ENCODE measurements around the gene HCAR2.
"Not testable (repeated sequence)": the region's sequence is repeated elsewhere in the genome, so short reads cannot be mapped to it uniquely, and the experiment has no call there.

HCAR2 gene

DNA sequence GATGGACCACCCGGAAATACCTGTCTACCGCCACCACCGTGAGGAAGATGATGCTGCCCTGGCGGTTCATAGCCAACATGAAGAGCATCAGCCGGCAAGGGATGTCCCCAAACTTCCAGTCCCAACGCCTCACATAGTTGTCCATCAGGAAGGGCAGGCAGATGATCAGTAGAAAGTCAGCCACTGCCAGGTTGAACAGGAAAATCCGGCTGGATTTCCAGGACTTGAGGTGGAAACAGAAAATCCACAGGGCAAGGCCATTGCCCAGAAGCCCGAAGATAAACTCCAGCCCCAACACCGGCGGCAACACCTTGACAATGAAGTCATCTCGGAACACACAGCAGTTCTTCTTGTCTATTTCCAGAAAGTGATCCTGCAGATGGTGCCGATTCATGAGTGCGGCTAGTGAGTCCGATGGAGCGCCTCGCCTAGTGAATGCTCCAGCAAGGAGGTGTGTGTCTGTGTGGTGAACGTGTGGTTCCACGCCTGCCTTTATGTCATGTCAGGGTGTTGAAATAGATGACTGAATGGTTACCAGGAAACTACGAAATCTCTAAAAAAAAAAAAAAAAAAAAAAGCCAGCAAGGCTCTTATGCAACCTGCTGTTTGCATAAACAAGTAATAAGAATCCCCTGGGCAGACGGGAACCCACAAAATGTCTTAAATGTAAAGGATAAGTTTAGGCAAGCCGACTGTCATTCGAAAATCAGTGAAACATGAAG is at the start of gene HCAR2:
Gene HCAR2 (minus strand): TSS at position 468 of the 722 bp plus-strand sequence. CDS start 74 bp downstream, at position 394.
- DNase-seq = not testable (repeated sequence)

DNA sequence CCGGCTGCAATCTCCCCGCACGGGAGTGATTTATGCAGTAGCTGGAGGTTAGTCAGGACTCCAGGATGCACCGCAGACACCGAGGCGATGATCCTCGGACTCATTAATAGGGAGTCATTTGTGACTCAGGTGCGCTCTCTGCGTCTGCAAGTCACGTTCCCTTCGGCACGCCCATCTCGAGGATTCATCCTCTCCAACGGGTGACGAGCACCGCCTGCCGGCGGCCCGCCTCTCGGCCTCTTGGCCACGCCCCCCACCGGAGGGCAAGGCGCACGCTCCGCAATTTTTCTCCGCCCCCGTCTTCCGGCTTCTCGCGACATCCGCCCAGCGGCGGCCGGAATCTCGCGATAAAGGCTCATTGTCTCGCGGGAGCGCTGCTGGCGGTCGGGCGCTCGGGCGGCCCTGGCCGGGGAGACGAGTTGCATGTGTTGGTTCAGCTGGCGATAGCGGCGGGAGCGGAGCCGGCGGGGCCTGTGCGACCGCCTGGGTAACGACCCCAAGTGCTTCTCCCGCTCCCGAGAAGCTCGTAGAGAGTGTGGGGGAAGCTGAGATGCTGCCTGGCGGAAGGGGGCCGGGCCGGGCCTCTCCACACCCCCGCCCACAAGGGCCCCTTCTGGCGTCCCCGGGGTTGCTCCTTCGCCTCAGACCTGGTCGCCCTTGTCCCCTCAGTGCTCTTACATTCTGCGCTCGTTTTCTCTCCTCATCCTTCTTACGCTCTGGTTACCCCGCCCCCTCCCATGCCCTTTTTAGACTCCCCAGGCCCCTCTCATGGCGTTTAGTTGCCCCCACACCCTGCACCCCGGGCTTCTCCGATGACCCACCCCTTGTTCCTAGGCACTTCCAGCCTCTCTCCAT is 49.5 kb upstream of the HCAR2 start, which contains the start of gene DENR:
Gene DENR (plus strand): TSS at position 361 of the 855 bp plus-strand sequence. CDS start 878 bp downstream, outside the sequence.
- DNase-seq = peak; percentile 99

DNA sequence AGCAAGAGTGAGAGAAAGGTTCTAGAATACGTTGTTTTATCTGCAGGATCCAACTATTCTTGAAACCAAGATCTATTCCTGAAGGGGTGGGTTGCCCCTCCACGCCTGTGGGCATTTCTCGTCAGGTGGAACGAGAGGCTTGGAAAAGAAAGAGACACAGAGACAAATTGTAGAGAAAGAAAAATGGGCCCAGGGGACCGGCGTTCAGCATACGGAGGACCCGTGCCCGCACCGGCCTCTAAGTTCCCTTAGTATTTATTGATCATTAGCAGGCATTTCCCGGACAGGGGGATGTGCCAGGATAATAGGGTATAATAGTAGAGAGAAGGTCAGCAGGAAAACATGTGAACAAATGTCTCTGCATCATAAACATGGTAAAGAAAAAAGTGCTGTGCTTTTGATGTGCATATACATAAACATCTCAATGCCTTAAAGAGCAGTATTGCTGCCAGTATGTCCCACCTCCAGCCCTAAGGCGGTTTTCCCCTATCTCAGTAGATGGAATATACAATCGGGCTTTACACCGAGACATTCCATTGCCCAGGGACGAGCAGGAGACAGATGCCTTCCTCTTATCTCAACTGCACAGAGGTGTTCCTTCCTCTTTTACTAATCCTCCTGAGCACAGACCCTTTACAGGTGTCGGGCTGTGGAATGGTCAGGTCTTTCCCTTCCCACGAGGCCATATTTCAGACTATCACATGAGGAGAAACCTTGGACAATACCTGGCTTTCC is 47.8 kb upstream of the HCAR2 start:
- DNase-seq = not testable (repeated sequence)

DNA sequence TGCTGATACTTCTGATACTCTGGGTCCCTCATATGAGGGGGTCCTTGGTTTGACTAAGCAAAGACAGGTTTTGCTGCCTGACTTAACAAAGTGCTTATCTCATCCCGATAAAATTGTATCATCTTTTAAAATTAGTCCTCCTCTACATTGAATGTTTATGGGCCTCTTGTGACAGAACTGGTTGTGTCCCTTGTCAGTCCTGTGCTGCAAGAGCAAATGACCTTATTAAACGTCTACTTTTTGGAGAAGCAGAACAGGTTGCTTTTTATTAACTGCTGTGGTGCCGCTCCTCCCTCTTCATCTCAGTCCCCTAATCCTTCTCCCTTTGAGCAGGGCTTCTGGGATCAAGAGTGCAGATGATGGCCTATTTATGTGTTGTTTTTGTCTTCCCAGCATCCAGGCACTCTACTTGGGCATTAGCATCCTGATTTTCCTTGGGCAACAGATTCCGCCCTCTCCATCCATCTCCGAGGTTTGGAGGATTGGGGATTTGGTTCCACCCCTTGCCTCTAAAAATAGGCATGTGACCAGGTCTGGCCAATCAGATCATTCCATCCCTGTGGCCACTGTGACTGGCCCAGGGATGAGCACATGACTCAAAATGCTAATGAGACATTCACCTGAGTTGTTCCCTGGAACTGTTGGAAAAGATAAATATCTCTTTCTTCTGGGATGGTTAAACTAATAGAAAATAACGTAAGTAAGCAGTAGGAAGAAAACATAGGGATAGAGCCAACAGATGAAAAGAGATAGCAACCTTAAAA is 46.6 kb upstream of the HCAR2 start:
- DNase-seq = no peak

DNA sequence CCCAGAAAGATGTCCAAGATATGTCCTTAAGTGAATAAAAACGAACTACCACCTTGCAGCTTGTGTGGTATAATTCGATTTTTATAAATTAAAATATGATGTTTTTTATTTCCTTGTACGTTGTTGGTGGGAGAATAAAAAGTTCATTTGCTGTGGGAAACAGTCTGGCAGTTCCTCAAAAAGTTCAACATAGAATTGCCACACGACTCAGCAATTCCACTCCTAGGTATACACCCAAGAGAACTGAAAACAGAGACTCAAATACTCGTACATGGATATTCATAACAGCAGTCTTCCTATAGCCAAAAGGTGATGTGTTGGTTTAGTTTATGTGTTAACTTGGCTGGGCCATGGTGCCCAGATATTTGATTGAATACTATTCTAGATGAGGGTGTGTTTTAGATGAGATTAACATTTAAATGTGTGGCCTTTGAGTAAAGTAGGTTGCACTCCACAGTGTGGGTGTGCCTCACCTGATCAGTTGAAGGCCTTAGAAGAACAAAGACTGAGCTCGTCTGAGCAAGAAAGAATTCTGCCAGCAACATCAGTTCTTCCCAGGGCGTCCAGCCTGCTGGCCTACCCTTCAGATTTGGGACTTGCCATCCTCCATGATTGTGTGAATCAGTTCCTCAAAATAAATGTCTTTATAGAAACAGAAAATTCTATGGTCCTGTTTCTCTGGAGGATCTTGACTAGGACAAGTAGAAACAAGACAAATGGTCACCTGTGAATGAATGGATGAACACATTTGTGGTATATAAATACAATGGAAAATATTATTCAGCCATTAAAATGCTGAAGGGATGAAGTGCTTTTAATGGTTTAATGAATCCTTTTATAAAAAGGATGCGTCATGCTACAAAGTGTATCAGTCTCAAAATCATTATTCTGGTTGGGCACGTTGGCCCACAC is 44.3 kb upstream of the HCAR2 start:
- no peak for DNase-seq

DNA sequence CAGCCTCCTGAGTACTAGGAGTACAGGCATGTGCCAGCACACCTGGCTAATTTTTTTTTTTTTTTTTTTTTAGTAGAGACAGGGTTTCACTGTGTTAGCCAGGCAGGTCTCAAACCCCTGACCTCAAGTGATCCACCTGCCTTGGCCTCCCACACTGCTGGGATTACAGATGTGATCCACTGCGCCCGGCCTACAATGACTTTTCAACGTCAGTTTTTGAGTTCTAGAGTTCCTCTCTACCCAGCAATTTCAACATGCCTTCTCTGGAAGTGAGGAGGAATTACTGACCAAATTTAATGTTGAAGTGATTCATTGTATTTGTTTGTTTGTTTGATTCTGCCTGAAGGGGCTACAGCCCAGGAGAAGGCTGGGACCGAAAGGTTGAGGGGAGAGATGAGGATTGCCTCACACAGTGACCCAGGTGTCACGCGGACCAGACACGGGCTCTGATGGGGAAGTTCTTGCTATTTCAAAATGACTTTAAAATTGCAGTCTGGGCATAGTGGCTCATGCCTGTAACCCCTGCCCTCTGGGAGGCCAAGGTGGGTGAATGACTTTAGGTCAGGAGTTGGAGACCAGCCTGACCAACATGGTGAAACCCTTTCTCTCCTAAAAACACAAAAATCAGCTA is 40.9 kb upstream of the HCAR2 start:
- no peak for DNase-seq

DNA sequence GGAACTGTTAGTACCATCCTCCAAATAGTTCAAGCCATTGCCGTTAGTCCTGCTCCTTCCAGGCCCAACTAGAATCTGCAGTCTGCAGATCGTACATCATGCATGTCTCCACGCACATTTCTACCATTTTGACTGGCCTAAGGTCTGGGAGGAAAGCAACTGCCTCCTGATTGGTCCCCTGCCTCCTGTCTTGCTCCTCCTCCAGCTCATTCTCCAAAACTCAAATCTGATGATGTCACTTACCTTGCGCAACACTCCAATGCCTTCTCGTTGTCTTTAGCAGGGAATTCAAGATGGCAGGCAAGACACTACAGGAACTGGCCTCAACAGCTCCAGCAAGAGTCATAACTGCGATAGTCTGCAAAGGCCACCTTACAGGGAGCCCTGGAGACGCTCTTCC is 37.2 kb upstream of the HCAR2 start:
- DNase-seq = no peak

DNA sequence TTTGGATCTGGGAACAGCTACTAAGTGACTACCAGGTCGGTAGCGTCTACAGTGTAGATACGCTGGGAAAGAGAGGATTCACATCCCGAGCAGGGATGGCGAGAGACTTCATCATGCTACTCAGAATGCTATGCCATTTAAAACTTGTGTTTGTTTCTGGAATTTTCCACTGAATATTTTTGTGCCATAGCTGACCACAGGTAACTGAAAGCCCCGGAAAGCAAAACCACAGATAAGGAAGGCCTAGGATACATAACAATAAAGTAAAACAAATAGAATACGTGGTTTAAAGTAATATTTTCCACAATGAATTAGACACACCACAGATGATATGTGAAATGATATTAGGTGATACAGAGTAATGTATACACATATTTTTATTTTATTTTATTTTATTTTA is 35.4 kb upstream of the HCAR2 start:
- DNase-seq = no peak

DNA sequence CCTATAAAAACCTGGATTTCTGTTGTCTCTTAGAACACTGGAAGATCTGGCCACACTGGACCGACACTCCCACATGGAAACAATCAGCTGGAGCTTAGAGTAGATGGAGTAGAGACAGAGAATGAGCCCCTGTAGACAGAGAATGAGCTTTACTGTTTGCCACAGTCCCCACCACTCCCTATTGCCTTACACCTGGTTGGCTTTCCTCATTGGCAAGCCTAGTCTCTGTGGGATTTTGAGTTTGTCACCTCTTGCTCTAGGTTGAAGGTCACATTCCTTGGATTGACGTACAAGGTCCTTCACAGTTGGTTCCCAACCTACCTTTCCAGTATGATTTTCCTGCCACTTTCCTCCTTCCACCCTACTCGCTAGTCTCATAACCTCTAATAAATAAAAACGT is 29.5 kb upstream of the HCAR2 start:
- DNase-seq = no peak

DNA sequence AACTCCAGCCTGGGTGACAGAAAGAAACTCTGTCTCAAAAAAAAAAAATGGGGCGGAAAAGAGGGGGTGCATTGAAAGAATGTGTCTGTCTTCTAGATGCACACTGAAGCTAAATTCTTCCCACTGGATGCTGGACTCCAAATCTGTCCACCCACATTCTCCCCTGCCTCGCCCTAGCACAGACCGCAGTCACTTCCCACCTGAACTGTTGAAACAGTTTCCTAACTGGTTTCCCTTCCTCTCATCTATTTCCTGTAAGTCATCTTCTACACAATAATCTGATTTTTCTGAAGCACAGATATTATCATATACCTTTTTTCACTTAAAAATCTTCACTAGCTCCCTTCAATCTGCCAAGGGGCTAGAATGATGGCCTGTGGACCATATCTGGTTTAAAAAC is 29.0 kb upstream of the HCAR2 start:
- DNase-seq = no peak

DNA sequence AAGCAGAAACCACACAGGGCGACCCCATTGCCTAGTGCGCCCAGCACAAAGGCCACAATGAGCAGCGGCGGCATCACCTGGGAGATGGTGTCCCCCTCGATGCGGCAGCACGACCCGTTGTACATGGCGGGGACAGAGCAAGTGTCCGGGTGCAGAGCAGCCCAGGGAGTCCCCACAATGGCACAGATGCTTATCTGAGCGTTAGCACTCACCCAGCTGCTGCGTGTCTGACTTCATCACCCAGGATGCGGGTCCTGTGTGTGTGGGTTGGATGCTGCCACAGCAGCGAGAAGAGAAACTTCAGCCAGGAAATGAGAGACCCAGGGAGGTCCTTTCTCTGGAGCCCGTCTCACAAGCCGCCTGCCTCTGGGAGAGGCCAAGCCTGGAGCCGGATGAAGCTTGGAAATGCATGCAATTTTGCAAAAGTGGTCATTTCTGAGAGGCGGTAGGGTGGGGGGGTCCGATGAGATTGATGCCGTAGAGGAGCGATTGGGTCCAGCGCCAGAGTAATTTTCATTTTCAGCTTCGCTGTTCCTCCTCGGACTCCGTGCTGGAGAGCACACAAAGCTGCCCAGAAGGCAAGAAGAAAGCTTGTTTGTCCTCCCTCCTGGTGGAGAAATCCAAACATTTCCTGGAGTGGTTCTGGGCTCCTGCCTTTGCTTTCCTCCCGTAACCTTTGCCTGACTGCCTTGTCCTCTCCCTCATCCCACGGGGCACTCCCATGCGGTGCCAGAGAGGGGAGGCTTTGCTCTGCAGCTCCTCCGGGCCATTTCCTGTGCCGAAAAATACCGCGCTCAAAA is 27.3 kb upstream of the HCAR2 start, which contains the start of gene HCAR1:
Gene HCAR1 (minus strand): TSS at position 630 of the 800 bp plus-strand sequence. CDS start 505 bp downstream, at position 125.
- DNase-seq = no peak

DNA sequence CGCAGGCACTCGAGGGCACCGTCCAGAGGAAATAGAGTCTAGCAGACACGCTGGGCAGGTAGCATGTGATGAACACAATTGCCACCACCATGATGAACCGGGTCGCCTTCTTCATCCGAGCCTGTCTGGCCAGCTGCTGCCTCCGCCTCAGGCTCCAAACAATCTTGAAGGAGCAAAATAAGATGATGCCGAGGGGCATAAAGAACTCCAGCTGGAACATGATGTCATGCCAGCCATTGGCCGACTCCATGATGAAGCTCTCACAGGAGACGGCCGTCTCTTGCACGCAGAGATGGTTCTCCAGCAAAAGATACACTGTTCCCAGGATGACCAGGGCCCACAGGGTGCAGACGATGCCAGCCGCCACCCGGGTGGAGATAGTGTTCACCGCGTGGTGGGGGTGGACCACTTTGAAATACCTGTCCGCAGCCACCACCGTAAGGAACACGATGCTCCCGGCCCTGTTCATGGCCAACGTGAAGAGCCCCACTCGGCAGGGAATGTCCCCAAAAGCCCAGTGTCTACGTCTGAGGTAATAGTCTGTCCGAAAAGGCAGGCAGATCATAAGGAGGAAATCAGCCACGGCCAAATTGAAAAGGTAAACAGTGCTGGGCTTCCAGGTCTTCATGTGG is 26.5 kb upstream of the HCAR2 start:
- no peak for DNase-seq

DNA sequence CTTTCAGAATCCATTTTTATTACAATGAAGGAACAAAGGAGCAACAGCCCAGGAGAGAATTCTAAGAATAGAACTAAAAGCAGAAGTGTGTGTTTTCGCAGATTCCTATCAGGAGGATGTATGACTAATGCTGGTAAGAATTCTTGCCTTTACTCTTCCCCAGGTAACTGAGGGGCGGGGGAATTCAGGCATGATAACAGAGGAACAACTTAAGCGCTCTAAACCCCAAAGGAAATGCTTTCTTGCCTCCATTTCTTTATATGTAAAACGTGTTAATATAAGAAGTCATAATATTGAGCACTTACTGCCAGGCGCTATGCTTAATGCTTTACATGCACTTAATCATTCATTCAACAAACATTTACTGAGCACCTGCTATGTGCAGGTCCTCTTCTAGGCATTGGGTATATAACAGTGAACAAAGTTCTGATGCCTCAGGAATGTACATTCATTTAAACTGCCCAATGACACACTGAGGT is 23.0 kb upstream of the HCAR2 start:
- peak; percentile 37 for DNase-seq

DNA sequence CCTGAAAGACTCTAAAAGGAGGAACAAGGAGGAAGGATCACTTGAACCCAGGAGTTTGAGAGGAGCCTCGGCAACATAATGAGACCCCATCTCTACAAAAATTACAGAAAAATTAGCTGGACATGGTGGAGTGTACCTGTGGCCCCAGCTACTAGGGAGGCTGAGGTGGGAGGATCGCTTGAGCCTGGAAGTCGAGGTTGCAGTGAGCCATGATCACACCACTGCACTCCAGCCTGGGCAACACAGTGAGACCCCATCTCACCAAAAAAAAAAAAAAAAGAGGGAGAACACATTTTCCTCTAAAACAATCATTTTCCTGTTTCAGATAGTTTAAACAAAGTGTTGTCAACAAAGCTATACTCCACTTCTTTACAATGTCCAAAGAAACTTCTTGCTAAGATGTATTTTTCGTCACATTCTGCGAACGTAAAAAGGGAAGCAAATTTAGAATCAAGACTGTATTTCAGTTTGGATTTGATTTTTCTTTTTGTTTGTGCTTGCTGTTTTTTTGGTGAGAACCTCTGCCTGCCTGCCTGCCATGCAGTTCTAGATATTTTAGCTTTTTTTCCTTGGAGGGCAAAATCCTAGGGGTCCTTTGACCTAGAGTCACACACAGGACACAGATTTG is 22.4 kb upstream of the HCAR2 start:
- DNase-seq = no peak

DNA sequence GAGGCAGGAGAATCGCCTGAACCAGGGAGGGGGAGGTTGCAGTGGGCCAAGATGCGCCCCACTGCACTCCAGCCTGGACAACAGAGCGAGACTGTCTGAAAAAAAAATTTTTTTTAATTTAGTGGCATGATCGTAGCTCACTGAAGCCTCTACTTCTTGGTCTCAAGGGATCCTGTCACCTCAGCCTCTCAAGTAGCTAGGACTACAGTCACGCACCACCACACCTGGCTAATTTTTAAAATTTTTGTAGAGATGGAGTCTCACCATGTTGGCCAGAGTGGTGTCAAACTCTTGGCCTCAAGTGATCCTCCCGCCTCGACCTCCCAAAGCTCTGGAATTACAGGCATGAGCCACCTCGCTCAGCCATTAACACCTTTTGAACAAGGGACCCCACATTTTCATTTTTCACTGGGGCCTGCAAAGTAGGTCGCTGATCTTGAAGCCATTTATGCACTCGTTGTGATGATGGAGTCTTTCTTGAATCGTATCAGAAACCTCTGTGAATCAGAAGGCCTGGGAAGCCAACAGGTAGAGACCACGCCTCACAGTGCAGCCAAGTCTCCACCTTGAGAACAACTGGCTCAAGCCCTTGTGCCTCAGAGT is 21.6 kb upstream of the HCAR2 start:
- no peak for DNase-seq

DNA sequence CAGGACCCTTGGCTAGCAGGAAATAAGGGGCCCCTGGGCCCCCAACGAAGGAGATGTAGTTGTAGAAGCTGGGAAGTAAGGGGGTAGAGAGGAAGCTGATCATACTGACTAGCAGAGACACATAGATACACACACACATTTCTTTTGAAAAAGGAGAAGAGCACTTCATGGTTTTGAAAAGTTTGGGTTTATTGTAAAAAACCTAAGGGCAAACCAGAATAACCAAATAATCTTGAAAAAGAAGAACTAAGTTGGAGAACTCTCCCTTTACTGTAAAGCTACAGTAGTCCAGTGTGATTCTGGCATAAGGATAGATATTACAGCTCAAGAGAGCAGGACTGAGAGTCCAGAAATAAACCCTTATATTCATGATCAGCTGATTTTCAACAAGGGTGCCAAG is 19.2 kb upstream of the HCAR2 start:
- DNase-seq = no peak

DNA sequence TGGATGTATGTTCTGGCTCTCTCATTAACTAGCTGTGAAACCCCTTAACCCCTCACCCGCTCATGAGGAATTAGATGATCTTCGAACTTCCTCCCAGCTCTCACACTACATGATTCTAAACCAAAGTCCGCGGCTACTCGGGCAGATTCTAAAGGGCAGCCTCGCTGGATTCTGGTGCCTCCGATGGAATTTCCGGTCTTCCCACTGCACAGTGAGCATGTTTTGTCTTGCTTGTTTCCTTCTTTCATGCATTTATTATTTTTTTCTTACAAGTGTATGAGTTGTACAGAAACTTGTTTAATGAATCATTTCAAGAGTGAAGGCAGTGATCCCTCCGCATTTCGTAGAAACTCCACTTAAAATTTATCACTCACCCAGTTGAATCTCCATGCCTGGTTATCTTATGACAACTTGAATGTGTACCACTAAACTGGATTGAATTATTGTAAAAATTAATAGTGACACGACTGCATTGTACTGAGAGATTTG is 17.9 kb upstream of the HCAR2 start:
- DNase-seq = no peak

DNA sequence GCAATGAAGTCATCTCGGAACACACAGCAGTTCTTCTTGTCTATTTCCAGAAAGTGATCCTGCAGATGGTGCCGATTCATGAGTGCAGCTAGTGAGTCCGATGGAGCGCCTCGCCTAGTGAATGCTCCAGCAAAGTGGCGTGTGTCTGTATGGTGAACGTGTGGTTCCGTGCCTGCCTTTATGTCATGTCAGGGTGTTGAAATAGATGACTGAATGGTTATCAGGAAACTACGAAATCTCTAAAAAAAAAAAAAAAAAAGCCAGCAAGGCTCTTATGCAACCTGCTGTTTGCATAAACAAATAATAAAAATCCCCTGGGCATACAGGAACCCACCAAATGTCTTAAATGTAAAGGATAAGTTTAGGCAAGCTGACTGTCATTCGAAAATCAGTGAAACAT is 13.5 kb upstream of the HCAR2 start, which contains the start of gene HCAR3:
Gene HCAR3 (minus strand): TSS at position 154 of the 400 bp plus-strand sequence. CDS start 74 bp downstream, at position 80.
- not testable (repeated sequence) for DNase-seq
